ENCODE data around the gene GPI. TPM values are rescaled to one million over a fixed set of nuclear protein-coding genes. Genes with fewer than 3 reads are reported as not detected.

The GPI gene
- 100 to 1,000 TPM; 394 to 516 TPM for total RNA-seq

GRCh38 chr19:34364830-34365462 is at the start of gene GPI:
TSS of gene GPI (plus strand) at chr19:34365196. CDS start at chr19:34365267, 71 bp downstream.
- Mint-ChIP-seq H3K27ac (peak within 1 kb of the TSS; percentile 72 to 90), H3K9me3 (no peaks in the 10 kb centered on the region), H3K36me3 (peaks cover 11% of the 10 kb centered on the region), H3K4me3 (peak within 1 kb of the TSS; percentile 99), H3K4me1 (ENCODE audit: low read depth in 2 of 2) (peaks cover 24 to 32% of the 10 kb centered on the region in 2 donors), H3K27me3 (no peaks in the 10 kb centered on the region)
- DNase-seq (ENCODE audit: low spot score) (peak; percentile 77), ATAC-seq (peak; percentile 91 to 94)

GRCh38 chr19:34316247-34316646 is 48.7 kb upstream of the GPI start:
- DNase-seq (ENCODE audit: low spot score) (no peak), ATAC-seq (no peak)
- Mint-ChIP-seq H3K36me3 (peaks cover 5% of the 10 kb centered on the region), H3K27ac (peak overlapping the region in 1 of 2 donors; percentile 23), H3K4me1 (ENCODE audit: low read depth in 2 of 2) (peaks cover 16 to 27% of the 10 kb centered on the region in 2 donors), H3K4me3 (no peak overlapping the region), H3K27me3 (no peaks in the 10 kb centered on the region), H3K9me3 (no peaks in the 10 kb centered on the region)

GRCh38 chr19:34316741-34317301 is 48.2 kb upstream of the GPI start:
- Mint-ChIP-seq H3K9me3 (no peaks in the 10 kb centered on the region), H3K27me3 (no peaks in the 10 kb centered on the region), H3K27ac (no peak overlapping the region), H3K36me3 (peaks cover 5% of the 10 kb centered on the region), H3K4me1 (ENCODE audit: low read depth in 2 of 2) (peaks cover 16 to 26% of the 10 kb centered on the region in 2 donors), H3K4me3 (no peak overlapping the region)
- DNase-seq (ENCODE audit: low spot score) (no peak), ATAC-seq (no peak)

- ATAC-seq = no peak
- peaks cover 5% of the 10 kb centered on the region for H3K36me3 Mint-ChIP-seq
- DNase-seq (ENCODE audit: low spot score) = no peak
- peak overlapping the region in 1 of 2 donors; percentile 55 for H3K27ac Mint-ChIP-seq
- H3K9me3 Mint-ChIP-seq = no peaks in the 10 kb centered on the region
- peaks cover 16 to 26% of the 10 kb centered on the region in 2 donors for H3K4me1 Mint-ChIP-seq (ENCODE audit: low read depth in 2 of 2)
- H3K4me3 Mint-ChIP-seq = no peak overlapping the region
- no peaks in the 10 kb centered on the region for H3K27me3 Mint-ChIP-seq
Measured at GRCh38 chr19:34317311-34317927, 47.6 kb upstream of the GPI start.

- H3K4me3 Mint-ChIP-seq = no peak overlapping the region
- peaks cover 5% of the 10 kb centered on the region for H3K36me3 Mint-ChIP-seq
- no peaks in the 10 kb centered on the region for H3K9me3 Mint-ChIP-seq
- no peak for DNase-seq (ENCODE audit: low spot score)
- H3K27me3 Mint-ChIP-seq = no peaks in the 10 kb centered on the region
- H3K27ac Mint-ChIP-seq = no peak overlapping the region
- ATAC-seq = no peak
- H3K4me1 Mint-ChIP-seq (ENCODE audit: low read depth in 2 of 2) = peaks cover 16 to 23% of the 10 kb centered on the region in 2 donors
Measured at GRCh38 chr19:34319230-34319585, 45.8 kb upstream of the GPI start.

GRCh38 chr19:34319785-34320184 is 45.2 kb upstream of the GPI start:
- ATAC-seq (no peak), DNase-seq (ENCODE audit: low spot score) (no peak)
- H3K36me3 Mint-ChIP-seq = peaks cover 5% of the 10 kb centered on the region
- H3K27me3 Mint-ChIP-seq = no peaks in the 10 kb centered on the region
- no peaks in the 10 kb centered on the region for H3K9me3 Mint-ChIP-seq
- peaks cover 16 to 23% of the 10 kb centered on the region in 2 donors for H3K4me1 Mint-ChIP-seq (ENCODE audit: low read depth in 2 of 2)
- no peak overlapping the region for H3K27ac Mint-ChIP-seq
- no peak overlapping the region for H3K4me3 Mint-ChIP-seq

- H3K4me1 Mint-ChIP-seq (ENCODE audit: low read depth in 2 of 2) = peaks cover 16 to 23% of the 10 kb centered on the region in 2 donors
- H3K27ac Mint-ChIP-seq = no peak overlapping the region
- DNase-seq (ENCODE audit: low spot score) = no peak
- ATAC-seq = no peak
- H3K27me3 Mint-ChIP-seq = no peaks in the 10 kb centered on the region
- H3K4me3 Mint-ChIP-seq = no peak overlapping the region
- peaks cover 9% of the 10 kb centered on the region for H3K36me3 Mint-ChIP-seq
- H3K9me3 Mint-ChIP-seq = no peaks in the 10 kb centered on the region
Measured at GRCh38 chr19:34320277-34320676, 44.7 kb upstream of the GPI start.

- Mint-ChIP-seq H3K4me1 (ENCODE audit: low read depth in 2 of 2) (peaks cover 16 to 23% of the 10 kb centered on the region in 2 donors), H3K27ac (no peak overlapping the region), H3K4me3 (no peak overlapping the region), H3K9me3 (no peaks in the 10 kb centered on the region), H3K27me3 (no peaks in the 10 kb centered on the region), H3K36me3 (peaks cover 12% of the 10 kb centered on the region)
- ATAC-seq = no peak
- no peak for DNase-seq (ENCODE audit: low spot score)
Measured at GRCh38 chr19:34321735-34322134, 43.3 kb upstream of the GPI start.

GRCh38 chr19:34323433-34324204 is 41.4 kb upstream of the GPI start:
- peaks cover 16% of the 10 kb centered on the region for H3K36me3 Mint-ChIP-seq
- H3K4me3 Mint-ChIP-seq = no peak overlapping the region
- DNase-seq (ENCODE audit: low spot score) = no peak
- no peak for ATAC-seq
- peaks cover 0 to 7% of the 10 kb centered on the region in 2 donors for H3K4me1 Mint-ChIP-seq (ENCODE audit: low read depth in 2 of 2)
- H3K27me3 Mint-ChIP-seq = no peaks in the 10 kb centered on the region
- H3K27ac Mint-ChIP-seq = no peak overlapping the region
- H3K9me3 Mint-ChIP-seq = no peaks in the 10 kb centered on the region

GRCh38 chr19:34324320-34324719 is 40.7 kb upstream of the GPI start:
- ATAC-seq = no peak
- Mint-ChIP-seq H3K9me3 (no peaks in the 10 kb centered on the region), H3K4me1 (ENCODE audit: low read depth in 2 of 2) (peaks cover 0 to 6% of the 10 kb centered on the region in 2 donors), H3K36me3 (peaks cover 16% of the 10 kb centered on the region), H3K27ac (no peak overlapping the region), H3K4me3 (no peak overlapping the region), H3K27me3 (no peaks in the 10 kb centered on the region)
- DNase-seq (ENCODE audit: low spot score) = no peak

- Mint-ChIP-seq H3K4me1 (ENCODE audit: low read depth in 2 of 2) (peaks cover 0 to under 1% of the 10 kb centered on the region in 2 donors), H3K4me3 (no peak overlapping the region), H3K27me3 (no peaks in the 10 kb centered on the region), H3K27ac (no peak overlapping the region), H3K36me3 (peaks cover 16% of the 10 kb centered on the region), H3K9me3 (no peaks in the 10 kb centered on the region)
- DNase-seq (ENCODE audit: low spot score) = no peak
- no peak for ATAC-seq
Measured at GRCh38 chr19:34325181-34325580, 39.8 kb upstream of the GPI start.

GRCh38 chr19:34325981-34326787 is 38.8 kb upstream of the GPI start:
- Mint-ChIP-seq H3K27me3 (no peaks in the 10 kb centered on the region), H3K4me1 (ENCODE audit: low read depth in 2 of 2) (no peaks in the 10 kb centered on the region), H3K4me3 (no peak overlapping the region), H3K9me3 (no peaks in the 10 kb centered on the region), H3K27ac (no peak overlapping the region), H3K36me3 (peaks cover 17% of the 10 kb centered on the region)
- DNase-seq (ENCODE audit: low spot score) (no peak), ATAC-seq (no peak)

- H3K27ac Mint-ChIP-seq = no peak overlapping the region
- DNase-seq (ENCODE audit: low spot score) (no peak), ATAC-seq (no peak)
- H3K27me3 Mint-ChIP-seq = no peaks in the 10 kb centered on the region
- H3K4me1 Mint-ChIP-seq (ENCODE audit: low read depth in 2 of 2) = no peaks in the 10 kb centered on the region
- H3K36me3 Mint-ChIP-seq = peaks cover 17% of the 10 kb centered on the region
- H3K4me3 Mint-ChIP-seq = no peak overlapping the region
- no peaks in the 10 kb centered on the region for H3K9me3 Mint-ChIP-seq
Measured at GRCh38 chr19:34327851-34328250, 37.1 kb upstream of the GPI start.
